Measurements from ENCODE around the gene SP1. TPM values are rescaled to one million over a fixed set of nuclear protein-coding genes. Genes with fewer than 3 reads are reported as not detected.

The SP1 gene
- 19.3 and 34.3 TPM in 2 replicates for total RNA-seq

GRCh38 chr12:53380104-53380793 is at the start of gene SP1:
Gene SP1 (plus strand): TSS chr12:53380176. CDS start chr12:53380292, 116 bp downstream.

GRCh38 chr12:53336181-53336681 is 43.7 kb upstream of the SP1 start, which contains the start of gene SP7:
Gene SP7 (minus strand): TSS chr12:53336354. CDS start chr12:53335646, 708 bp downstream.

DNA sequence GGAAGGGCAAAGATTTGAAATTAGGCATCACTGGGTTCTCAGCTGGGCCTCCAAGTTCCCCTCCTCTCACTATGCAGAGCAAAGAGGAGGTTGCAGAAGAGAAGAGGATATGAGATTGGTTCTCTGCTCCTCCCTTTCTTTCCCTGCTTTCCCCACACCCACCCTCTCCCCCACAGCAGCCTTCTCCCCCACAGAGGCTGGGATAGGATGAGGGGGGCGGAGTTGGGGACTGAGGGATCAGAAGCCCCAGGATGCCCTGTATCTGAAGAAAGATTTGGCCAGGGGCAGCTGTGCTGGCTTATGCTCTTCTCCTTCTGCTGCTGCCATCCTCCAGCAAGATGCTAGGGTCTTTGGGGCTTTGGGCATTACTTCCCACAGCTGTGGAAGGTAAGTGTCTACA is 43.6 kb downstream of the SP1 start, which contains the start of gene AMHR2:
AMHR2 (plus strand) TSS at position 259 of the 400 bp plus-strand sequence; CDS start at position 339, 80 bp downstream.

DNA sequence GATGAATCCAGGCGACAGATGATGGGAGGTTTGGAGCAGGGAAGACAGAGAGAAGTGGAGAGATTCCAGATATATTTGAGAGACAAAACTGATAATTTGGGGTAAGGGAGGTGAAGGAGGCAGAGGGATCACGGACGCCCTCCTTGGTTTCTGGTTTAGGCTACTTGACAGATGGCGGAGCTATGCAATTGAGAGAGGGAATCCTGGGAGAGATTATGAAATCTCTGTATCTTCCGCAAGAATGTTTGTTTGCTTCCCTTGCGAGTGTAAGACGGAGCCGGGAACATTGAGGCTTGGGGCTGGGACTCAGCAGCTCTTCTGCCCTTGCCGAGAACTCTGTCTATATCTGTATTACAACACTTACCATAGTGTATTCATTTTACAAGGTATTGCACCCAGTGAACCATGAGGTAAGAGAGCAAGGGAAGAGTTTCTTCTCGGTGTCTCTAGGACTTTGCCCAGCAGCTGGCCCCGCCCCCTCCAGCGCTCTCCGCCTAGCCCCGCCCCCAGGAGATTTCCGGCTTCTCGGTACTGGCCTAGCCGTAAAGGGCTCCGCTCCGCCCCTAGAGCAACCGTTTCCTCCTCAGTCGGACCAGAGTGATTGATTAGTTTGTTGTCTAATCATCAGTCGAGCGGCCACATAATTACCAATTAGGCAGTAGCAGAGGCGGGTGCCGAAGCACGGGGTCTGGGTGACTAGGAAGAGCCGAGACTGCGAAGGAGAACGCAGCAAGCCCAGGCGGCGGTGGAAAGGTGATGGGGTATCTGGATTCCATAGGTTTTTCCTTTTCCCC is 61.3 kb downstream of the SP1 start, which contains the start of gene PRR13:
PRR13 (plus strand) TSS at position 695 of the 794 bp plus-strand sequence. CDS start 981 bp downstream, outside the sequence.

DNA sequence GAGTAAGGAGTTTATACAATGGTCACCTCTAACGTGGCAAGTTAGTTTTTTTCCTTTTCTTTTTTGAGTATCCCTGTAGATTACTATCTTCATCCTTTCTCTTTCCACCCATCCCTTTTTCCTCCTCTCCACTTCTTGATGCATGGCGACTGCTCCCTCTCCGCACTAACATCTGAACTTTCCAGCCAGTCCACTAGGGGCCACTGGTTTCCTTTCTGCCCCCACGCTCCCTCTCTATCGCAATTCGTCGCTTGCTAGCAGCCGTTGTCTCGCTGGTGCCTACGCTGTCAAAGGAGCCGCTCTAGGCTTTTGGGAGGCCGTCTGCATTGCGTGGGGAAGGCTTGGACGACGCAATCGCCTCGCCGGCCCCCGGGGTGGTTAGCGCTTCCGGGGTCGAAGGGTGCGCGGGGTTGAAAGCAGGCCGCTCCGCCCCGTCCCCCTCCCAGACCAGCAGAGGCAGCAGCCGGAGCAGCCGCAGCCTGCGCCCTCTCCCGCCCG is 71.7 kb downstream of the SP1 start, which contains the start of gene PCBP2:
PCBP2 (plus strand) TSS at position 442 of the 498 bp plus-strand sequence. CDS start 2,699 bp downstream, outside the sequence.

Other genes starting within 250 kb of the SP1 start
- gene ZNF740, start 199.5 kb upstream of the SP1 start, total RNA-seq, result 8.9 and 10.7 TPM in 2 replicates
- 1.5 and 3.4 TPM in 2 replicates for gene CSAD, start 199.3 kb upstream of the SP1 start, total RNA-seq
- gene ITGB7, start 172.9 kb upstream of the SP1 start, total RNA-seq, result 3.4 and 9.4 TPM in 2 replicates
- gene RARG, start 148.0 kb upstream of the SP1 start, total RNA-seq, result 35.9 and 65.4 TPM in 2 replicates
- 0.64 and 1.4 TPM in 2 replicates for gene ESPL1, start 111.9 kb upstream of the SP1 start, total RNA-seq
- gene PFDN5, start 84.6 kb upstream of the SP1 start, total RNA-seq, result 326 and 408 TPM in 2 replicates
- 34.5 and 43.1 TPM in 2 replicates for gene MYG1, start 80.5 kb upstream of the SP1 start, total RNA-seq
- 26.2 and 26.7 TPM in 2 replicates for gene AAAS, start 58.6 kb upstream of the SP1 start, total RNA-seq
- not detected in 2 replicates for gene SP7, start 43.8 kb upstream of the SP1 start, total RNA-seq
- gene AMHR2, start 43.7 kb downstream of the SP1 start, total RNA-seq, result not detected in 2 replicates
- gene PRR13, start 61.6 kb downstream of the SP1 start, total RNA-seq, result 26.7 and 33.9 TPM in 2 replicates
- 176 and 182 TPM in 2 replicates for gene PCBP2, start 71.9 kb downstream of the SP1 start, total RNA-seq
- 4.7 and 5.3 TPM in 2 replicates for gene MAP3K12, start 119.3 kb downstream of the SP1 start, total RNA-seq
- gene TARBP2, start 121.1 kb downstream of the SP1 start, total RNA-seq, result 37.9 and 39.3 TPM in 2 replicates
- not detected in 2 replicates for gene NPFF, start 127.3 kb downstream of the SP1 start, total RNA-seq
- gene ATF7, start 246.2 kb downstream of the SP1 start, total RNA-seq, result 3.6 and 4.1 TPM in 2 replicates